IPS-15b (cell line): ENCODE measurements around the gene DRC1.

Source experiments
- H3K27me3 ChIP-seq: one replicate; pipeline ENCODE4 v1.6.1; 2013; ENCODE audit warnings: low read length; ENCODE audit not compliant: control insufficient read depth, insufficient read depth
- H3K36me3 ChIP-seq: one replicate; pipeline ENCODE4 v1.6.1; 2013; ENCODE audit warnings: low read length; ENCODE audit not compliant: control insufficient read depth, insufficient read depth
- H3K4me1 ChIP-seq: one replicate; pipeline ENCODE4 v1.6.1; 2013; ENCODE audit warnings: mild to moderate bottlenecking, low read length; ENCODE audit not compliant: control insufficient read depth, insufficient read depth
- H3K4me3 ChIP-seq: one replicate; pipeline ENCODE4 v1.5.1; 2013; ENCODE audit warnings: low read depth, low read length
- H3K9ac ChIP-seq: one replicate; pipeline ENCODE4 v1.6.1; 2013; ENCODE audit warnings: low read depth, mild to moderate bottlenecking, low read length
- H3K9me3 ChIP-seq: one replicate; pipeline ENCODE4 v1.6.1; 2013; ENCODE audit warnings: mild to moderate bottlenecking, low read length; ENCODE audit not compliant: control insufficient read depth, insufficient read depth

Gene DRC1

GRCh38 chr2:26483957-26484565 is 82.3 kb downstream of the DRC1 start:
- H3K9me3 ChIP-seq: no peaks in the 10 kb centered on the region
- no peak overlapping the region for H3K4me3 ChIP-seq
- H3K9ac ChIP-seq: no peak overlapping the region
- no peaks in the 10 kb centered on the region for H3K27me3 ChIP-seq
- no peaks in the 10 kb centered on the region for H3K36me3 ChIP-seq
- H3K4me1 ChIP-seq: no peaks in the 10 kb centered on the region

- Histone ChIP-seq H3K9ac (no peak overlapping the region), H3K4me3 (no peak overlapping the region), H3K36me3 (no peaks in the 10 kb centered on the region), H3K4me1 (no peaks in the 10 kb centered on the region), H3K27me3 (no peaks in the 10 kb centered on the region), H3K9me3 (no peaks in the 10 kb centered on the region)
These were observed 82.9 kb downstream of the DRC1 start for GRCh38 chr2:26484579-26484978.

- Histone ChIP-seq H3K36me3 (no peaks in the 10 kb centered on the region), H3K27me3 (no peaks in the 10 kb centered on the region), H3K4me3 (no peak overlapping the region), H3K9ac (no peak overlapping the region), H3K9me3 (no peaks in the 10 kb centered on the region), H3K4me1 (no peaks in the 10 kb centered on the region)
These were observed 83.4 kb downstream of the DRC1 start for GRCh38 chr2:26485099-26485498.

GRCh38 chr2:26485725-26486418 is 84.2 kb downstream of the DRC1 start:
- Histone ChIP-seq H3K9ac (no peak overlapping the region), H3K27me3 (no peaks in the 10 kb centered on the region), H3K36me3 (no peaks in the 10 kb centered on the region), H3K9me3 (no peaks in the 10 kb centered on the region), H3K4me3 (no peak overlapping the region), H3K4me1 (no peaks in the 10 kb centered on the region)

- H3K4me1 ChIP-seq: no peaks in the 10 kb centered on the region
- H3K4me3 ChIP-seq: no peak overlapping the region
- no peaks in the 10 kb centered on the region for H3K9me3 ChIP-seq
- no peaks in the 10 kb centered on the region for H3K27me3 ChIP-seq
- H3K36me3 ChIP-seq: no peaks in the 10 kb centered on the region
- H3K9ac ChIP-seq: no peak overlapping the region
These were observed 85.1 kb downstream of the DRC1 start for GRCh38 chr2:26486789-26487188.

GRCh38 chr2:26487192-26487591 is 85.5 kb downstream of the DRC1 start:
- H3K9ac ChIP-seq: no peak overlapping the region
- H3K9me3 ChIP-seq: no peaks in the 10 kb centered on the region
- H3K36me3 ChIP-seq: no peaks in the 10 kb centered on the region
- no peak overlapping the region for H3K4me3 ChIP-seq
- no peaks in the 10 kb centered on the region for H3K4me1 ChIP-seq
- no peaks in the 10 kb centered on the region for H3K27me3 ChIP-seq

- no peaks in the 10 kb centered on the region for H3K36me3 ChIP-seq
- H3K4me1 ChIP-seq: no peaks in the 10 kb centered on the region
- no peaks in the 10 kb centered on the region for H3K27me3 ChIP-seq
- no peak overlapping the region for H3K4me3 ChIP-seq
- H3K9me3 ChIP-seq: no peaks in the 10 kb centered on the region
- H3K9ac ChIP-seq: no peak overlapping the region
These were observed 86.9 kb downstream of the DRC1 start for GRCh38 chr2:26488463-26489212.

GRCh38 chr2:26489213-26489850 is 87.6 kb downstream of the DRC1 start:
- Histone ChIP-seq H3K4me3 (no peak overlapping the region), H3K36me3 (no peaks in the 10 kb centered on the region), H3K9me3 (no peaks in the 10 kb centered on the region), H3K9ac (no peak overlapping the region), H3K4me1 (no peaks in the 10 kb centered on the region), H3K27me3 (no peaks in the 10 kb centered on the region)

- no peaks in the 10 kb centered on the region for H3K27me3 ChIP-seq
- no peak overlapping the region for H3K4me3 ChIP-seq
- H3K9me3 ChIP-seq: no peaks in the 10 kb centered on the region
- no peaks in the 10 kb centered on the region for H3K4me1 ChIP-seq
- no peak overlapping the region for H3K9ac ChIP-seq
- H3K36me3 ChIP-seq: no peaks in the 10 kb centered on the region
These were observed 89.9 kb downstream of the DRC1 start for GRCh38 chr2:26491563-26492167.

- H3K9ac ChIP-seq: no peak overlapping the region
- no peaks in the 10 kb centered on the region for H3K4me1 ChIP-seq
- no peaks in the 10 kb centered on the region for H3K27me3 ChIP-seq
- no peaks in the 10 kb centered on the region for H3K36me3 ChIP-seq
- H3K4me3 ChIP-seq: no peak overlapping the region
- no peaks in the 10 kb centered on the region for H3K9me3 ChIP-seq
These were observed 91.2 kb downstream of the DRC1 start for GRCh38 chr2:26492749-26493515.

GRCh38 chr2:26493566-26493965 is 91.8 kb downstream of the DRC1 start:
- Histone ChIP-seq H3K9me3 (no peaks in the 10 kb centered on the region), H3K27me3 (no peaks in the 10 kb centered on the region), H3K9ac (no peak overlapping the region), H3K4me3 (no peak overlapping the region), H3K4me1 (no peaks in the 10 kb centered on the region), H3K36me3 (no peaks in the 10 kb centered on the region)
